ENCODE results near the gene TLE7.
A peak's percentile ranks its signal among the peaks of the same experiment; 100 is the strongest.

TLE7 gene

GRCh38 chr16:71442051-71442440 is at the start of gene TLE7:
Gene TLE7 (minus strand): TSS chr16:71442054. CDS start chr16:71433324, 8,730 bp downstream.
- no peak for DNase-seq

DNA sequence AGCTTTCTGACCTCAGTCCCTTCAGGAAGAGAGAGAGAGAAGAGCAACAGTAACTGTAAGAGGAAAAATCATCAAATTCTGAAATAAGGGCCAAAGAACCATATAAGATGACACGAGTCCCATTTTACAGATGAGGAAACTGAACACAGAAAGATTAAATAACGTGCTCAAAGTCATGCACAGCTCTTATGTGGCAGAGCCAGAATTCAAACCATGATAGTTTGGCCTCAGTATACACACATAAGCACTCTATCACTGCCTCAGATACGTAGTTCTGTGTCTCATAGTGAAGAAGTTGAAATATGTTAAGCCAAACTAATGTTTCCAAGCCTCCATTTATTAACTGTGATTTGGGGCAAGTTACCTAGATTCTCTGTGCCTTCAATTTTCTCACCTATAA is 49.2 kb upstream of the TLE7 start:
- no peak for DNase-seq

DNA sequence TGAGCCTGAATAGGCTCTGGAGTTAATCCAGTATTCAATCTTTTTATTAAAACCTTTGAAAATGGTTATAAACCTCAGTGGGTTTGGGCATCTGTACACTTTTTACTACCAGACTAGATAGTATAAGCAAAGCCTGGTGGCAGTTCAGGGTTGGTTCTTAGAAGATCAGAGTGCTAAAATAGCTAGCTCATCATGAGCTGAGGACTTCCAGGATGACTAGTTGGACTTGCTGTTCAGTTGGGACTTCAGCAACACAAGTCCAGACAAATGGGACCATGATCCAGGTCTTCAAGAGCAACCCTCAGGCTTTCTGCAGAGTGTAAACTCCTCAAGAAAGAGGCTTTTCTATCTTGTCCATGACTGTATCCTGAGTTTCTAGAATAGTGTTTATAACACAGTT is 48.5 kb upstream of the TLE7 start:
- no peak for DNase-seq

GRCh38 chr16:71489122-71489521 is 47.3 kb upstream of the TLE7 start, which contains the start of gene ZNF19:
Gene ZNF19 (minus strand): TSS chr16:71489324. CDS start chr16:71482114, 7,210 bp downstream.
- DNase-seq, result no peak

DNA sequence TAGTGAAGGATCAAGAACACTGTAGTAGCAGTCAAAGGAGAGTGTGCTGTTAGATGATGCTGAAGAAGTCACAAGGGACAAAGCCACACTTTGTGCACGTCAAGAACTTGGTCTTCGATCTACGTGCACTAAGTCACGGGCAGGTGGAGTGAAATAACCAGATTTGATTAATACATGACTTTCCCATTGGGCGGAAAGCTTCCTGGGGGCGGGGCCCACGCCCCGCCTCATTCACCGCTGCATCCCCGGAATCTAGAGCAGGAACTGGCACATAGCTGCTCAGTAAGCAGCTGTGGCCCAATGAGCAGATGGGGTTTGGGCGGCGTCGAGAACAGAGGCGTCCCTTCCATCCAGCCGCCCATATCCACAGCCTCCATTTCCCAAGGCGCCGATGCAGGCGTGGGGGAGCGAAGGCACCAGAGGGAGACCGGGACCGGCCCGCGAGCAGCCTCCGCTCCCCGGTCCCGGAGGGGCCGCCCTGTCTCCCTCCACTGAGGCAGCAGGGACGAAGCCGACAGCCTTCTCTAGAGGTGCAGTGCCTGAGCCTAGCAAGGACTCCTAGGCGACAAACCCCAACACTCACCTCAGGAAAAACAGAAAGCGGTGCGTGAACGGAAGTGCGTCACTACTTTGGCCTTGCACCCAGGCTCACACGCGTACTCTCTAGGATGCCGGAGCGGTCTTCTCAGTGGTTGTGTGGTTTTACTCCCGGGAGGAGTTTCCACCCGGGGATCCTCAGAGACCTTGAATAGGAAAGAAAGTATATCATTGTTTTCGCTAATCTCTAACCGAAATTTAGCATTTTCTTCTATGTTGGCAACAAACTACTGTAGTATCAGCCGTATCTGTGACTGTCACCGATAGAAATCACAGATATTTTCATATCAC is 42.4 kb upstream of the TLE7 start:
- peak; percentile 81 for DNase-seq

DNA sequence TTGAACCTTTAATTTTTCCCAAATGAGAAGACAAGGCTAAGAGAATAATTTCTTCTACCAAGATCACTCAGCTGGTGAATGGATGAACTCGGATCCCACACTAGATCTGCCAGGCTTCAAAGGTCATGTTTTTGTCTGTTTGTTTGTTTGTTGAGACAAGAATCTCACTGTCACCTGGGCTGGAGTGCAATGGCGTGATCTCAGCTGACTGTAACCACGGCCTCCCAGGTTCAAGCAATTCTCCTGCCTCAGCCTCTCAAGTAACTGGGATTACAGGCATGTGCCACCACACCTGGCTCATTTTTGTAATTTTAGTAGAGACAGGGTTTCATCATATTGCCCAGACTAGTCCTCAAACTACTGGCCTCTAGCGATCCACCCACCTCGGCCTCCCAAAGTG is 40.7 kb upstream of the TLE7 start:
- DNase-seq, result no peak

- DNase-seq, result no peak
Measured at GRCh38 chr16:71480956-71481355, 39.1 kb upstream of the TLE7 start.

- DNase-seq, result no peak
Measured at GRCh38 chr16:71479420-71479819, 37.6 kb upstream of the TLE7 start.

- DNase-seq, result no peak
Measured at GRCh38 chr16:71476457-71477124, 34.7 kb upstream of the TLE7 start.

GRCh38 chr16:71474864-71475263 is 33.0 kb upstream of the TLE7 start:
- no peak for DNase-seq

DNA sequence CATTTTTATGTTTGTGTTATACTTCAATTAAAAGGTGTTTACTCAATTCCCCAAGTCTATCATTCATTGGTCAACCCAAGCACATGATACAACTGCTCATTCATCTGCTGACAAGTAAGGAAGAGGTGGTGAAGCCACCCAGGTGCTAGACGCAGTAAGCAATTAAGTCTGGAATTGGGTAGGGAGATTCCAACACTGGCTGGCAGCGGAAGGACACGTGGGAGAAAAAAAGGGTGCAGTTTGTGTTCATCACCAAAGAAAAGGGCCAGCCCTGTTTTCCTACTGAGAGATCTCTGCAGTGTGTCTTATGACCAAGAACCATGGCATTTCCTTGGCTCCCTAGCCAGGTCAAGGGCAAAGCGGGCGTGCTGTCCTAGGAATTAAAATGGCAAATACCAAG is 32.0 kb upstream of the TLE7 start:
- no peak for DNase-seq

GRCh38 chr16:71472931-71473330 is 31.1 kb upstream of the TLE7 start:
- no peak for DNase-seq

DNA sequence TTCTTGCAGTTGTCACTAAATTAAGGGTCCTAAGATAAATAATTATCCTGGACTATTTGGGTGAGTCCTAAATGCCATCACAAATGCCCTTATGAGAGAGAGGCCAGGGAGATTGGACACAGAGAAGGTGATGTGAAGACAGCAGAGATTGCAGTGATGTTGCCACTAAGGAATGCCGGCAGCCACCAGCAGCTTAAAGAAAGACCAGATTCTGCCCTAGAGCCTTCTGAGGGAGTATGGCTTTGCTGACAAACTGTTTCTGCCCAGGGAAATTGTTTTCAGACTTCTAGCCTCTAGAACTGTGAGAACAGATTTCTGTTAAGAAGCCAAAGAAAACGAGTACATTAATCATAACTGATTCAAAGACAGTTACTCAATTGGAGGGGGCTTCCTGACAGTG is 30.2 kb upstream of the TLE7 start:
- no peak for DNase-seq

- peak; percentile 26 for DNase-seq
Measured at GRCh38 chr16:71467810-71468209, 26.0 kb upstream of the TLE7 start.

GRCh38 chr16:71464231-71464630 is 22.4 kb upstream of the TLE7 start:
- no peak for DNase-seq

DNA sequence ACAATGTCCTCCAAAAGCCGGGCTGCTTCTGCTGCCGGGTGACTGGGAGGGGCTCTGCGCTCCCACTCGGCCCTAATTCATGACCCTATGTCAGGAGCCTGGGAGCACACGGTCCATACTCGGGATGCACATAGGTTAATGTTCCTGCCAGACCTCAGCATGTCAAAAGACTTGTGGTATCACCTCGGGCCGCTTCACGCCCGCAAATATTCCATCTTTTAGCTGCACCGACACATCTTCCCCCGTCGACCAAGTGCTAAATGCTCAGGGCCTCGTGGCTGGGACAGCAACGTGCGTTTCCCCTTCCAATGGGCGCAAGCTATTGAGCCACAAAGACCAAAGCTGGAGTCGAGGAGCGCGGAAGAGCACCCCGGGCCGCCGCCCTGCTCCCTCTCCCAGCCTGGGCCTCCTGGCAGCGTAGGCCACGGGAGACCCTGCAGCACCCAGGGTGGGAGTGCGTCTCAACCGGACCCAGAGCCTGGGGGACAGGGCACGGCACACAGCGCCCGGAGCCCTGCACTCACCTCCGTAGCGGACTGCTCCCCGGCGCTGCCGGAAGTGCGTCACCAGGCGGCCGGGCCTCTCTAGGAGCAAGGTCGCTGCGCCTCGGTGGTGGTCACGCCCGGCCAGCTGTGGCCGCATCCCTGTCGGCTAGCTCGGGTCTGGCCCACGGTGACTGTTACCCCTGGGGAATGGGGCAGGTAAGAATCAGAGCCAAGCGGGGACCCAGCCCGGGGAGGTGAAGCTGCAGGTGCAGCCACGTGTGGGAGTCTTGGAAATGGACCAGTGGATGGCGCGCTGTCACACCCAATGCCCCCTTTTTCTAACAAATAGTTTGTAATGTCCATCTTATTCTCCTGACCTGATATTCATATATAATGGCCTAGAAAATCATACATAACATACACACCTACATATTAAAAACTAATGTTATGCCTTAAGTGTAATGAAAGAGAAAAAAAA is 20.1 kb upstream of the TLE7 start, which contains the start of gene ZNF23:
Gene ZNF23, minus strand, starts transcription at position 562 of the 963 bp plus-strand sequence. CDS start 5,451 bp downstream, outside the sequence.
- peak; percentile 81 for DNase-seq

DNA sequence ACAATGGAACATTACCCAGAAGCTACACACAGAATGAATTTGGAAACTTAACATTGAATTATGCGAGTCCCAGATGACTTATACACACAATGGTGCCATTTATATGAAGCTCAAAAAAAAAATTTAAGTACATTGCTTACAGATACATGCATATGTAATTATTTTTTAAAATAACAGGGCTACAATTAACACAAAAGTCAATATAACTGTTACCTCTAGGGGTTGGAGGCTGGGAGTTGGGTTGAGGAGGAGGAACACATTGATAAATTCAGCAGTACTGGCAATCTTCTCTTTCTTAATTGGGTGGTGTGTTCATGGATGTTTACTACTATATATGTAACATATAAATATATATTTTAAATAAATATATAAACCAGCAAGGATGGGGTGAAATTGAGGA is 19.1 kb upstream of the TLE7 start:
- no peak for DNase-seq

GRCh38 chr16:71460236-71460635 is 18.4 kb upstream of the TLE7 start:
- no peak for DNase-seq

DNA sequence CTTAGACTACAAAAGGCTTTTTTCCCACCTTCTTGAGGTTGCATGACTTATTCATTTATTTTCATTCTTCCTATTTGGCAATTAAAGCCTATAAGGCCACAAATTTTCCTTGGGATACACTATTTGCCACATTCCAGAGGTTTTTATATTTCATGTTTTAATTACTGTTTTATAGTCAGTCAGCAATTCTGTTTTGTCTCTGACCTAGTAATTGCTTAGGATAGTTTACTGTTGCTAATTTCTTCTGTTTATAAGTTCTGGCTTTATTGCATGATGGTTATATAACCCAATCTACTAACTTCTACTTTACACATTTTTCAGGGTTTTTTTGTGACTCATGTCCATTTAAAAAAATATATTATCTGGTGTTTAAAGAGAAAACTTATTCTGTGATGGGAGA is 17.7 kb upstream of the TLE7 start:
- no peak for DNase-seq

GRCh38 chr16:71456801-71457200 is 14.9 kb upstream of the TLE7 start:
- no peak for DNase-seq

DNA sequence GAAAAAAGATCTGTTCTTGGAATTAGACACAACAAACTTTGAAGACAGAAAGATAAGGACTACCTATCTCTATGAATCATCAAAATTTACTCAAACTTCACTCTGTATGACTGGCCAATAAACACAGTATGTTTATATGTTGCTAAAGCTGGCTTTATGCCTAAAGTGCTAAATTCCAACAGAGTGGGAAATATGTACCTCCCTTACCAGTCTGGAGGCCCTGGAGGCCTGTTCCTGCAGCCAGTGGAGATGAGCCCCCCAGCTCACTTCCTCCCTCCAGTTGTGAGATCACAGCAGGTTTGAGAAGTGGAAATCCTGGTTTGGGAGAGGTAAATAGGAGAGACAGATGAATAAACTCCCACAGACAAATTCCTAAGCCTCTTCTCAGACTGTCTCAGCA is 11.2 kb upstream of the TLE7 start:
- no peak for DNase-seq

DNA sequence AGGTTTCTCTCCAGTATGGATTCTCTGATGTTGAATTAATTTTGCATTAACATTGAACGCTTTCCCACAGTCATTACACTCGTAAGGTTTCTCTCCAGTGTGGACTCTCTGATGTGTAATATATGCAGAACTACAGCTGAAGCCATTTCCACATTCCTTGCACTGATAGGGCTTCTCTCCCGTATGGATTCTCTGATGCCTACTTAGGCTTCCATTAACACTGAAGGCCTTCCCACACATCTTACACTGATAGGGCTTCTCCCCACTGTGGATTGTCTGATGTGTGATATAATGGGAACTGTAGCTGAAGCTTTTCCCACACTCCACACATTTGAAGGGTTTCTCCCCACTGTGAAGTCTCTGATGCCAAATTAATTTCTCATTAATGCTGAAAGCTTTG is 7.2 kb upstream of the TLE7 start:
- no peak for DNase-seq

- DNase-seq, result no peak
Measured at GRCh38 chr16:71448274-71448866, 6.5 kb upstream of the TLE7 start.
